ENCODE measurements around the gene NDUFAF5. TPM values are rescaled to one million over a fixed set of nuclear protein-coding genes. Genes with fewer than 3 reads are reported as not detected.

The NDUFAF5 gene
- total RNA-seq, 5 donors from 2014 or later (not counting 1 experiment from before 2014, with no cell fraction given): 25.6 to 39.4 (median 30.1) TPM

- POLR2A ChIA-PET: no interaction called here
- Histone ChIP-seq H3K36me3 (ENCODE audit: control insufficient read depth in 2 of 2, extremely low read depth in 1 of 2, insufficient read depth in 1 of 2, low read length in 1 of 2) (no peaks in the 10 kb centered on the region), H3K9me3 (no peaks in the 10 kb centered on the region), H3K4me1 (ENCODE audit: control insufficient read depth in 1 of 2, extremely low read depth in 1 of 2, insufficient read depth in 2 of 2, low read length in 2 of 2) (no peaks in the 10 kb centered on the region), H3K27ac (ENCODE audit: low read length) (no peak overlapping the region), H3K4me3 (ENCODE audit: control insufficient read depth in 1 of 2, extremely low read depth in 1 of 2, low read length in 1 of 2) (no peak overlapping the region), H3K27me3 (replicated peaks in 1 of 2; ENCODE audit: control insufficient read depth in 2 of 2, extremely low read depth in 1 of 2, insufficient read depth in 2 of 2, low read length in 1 of 2) (peaks cover 0 to 6% of the 10 kb centered on the region in 2 experiments)
- H3K27ac Mint-ChIP-seq: no peak overlapping the region
- H3K27me3 Mint-ChIP-seq: peaks cover 5 to 10% of the 10 kb centered on the region in 2 donors
- H3K4me3 Mint-ChIP-seq: no peak overlapping the region
- no peak for ATAC-seq (replicated peaks in 1 of 4)
- peaks cover 0 to 5% (median 0%) of the 10 kb centered on the region in 3 donors for H3K9me3 Mint-ChIP-seq
- CTCF ChIA-PET: interaction anchor here in 1 of 2 donors (0.5 kb wide), 1 partner anchor 109 kb away, joined by 3 read pairs; no protein-coding TSS in a partner anchor
- H3K4me1 Mint-ChIP-seq: no peaks in the 10 kb centered on the region
- DNase-seq: no peak
- no peaks in the 10 kb centered on the region for H3K36me3 Mint-ChIP-seq
- WGBS (ENCODE audit: insufficient coverage): 80% methylated on average over 1 of the region's 4 CpGs
Measured at GRCh38 chr20:13856354-13856753, 71.5 kb downstream of the NDUFAF5 start.

- ATAC-seq (replicated peaks in 1 of 4) (no peak), DNase-seq (no peak)
- peaks cover 0 to 6% of the 10 kb centered on the region in 2 experiments for H3K27me3 ChIP-seq (replicated peaks in 1 of 2; ENCODE audit: control insufficient read depth in 2 of 2, extremely low read depth in 1 of 2, insufficient read depth in 2 of 2, low read length in 1 of 2)
- Mint-ChIP-seq H3K36me3 (no peaks in the 10 kb centered on the region), H3K27me3 (peaks cover 11 to 16% of the 10 kb centered on the region in 2 donors), H3K9me3 (peaks cover 0 to 5% (median 0%) of the 10 kb centered on the region in 3 donors), H3K4me3 (no peak overlapping the region), H3K27ac (no peak overlapping the region), H3K4me1 (no peaks in the 10 kb centered on the region)
- no peaks in the 10 kb centered on the region for H3K36me3 ChIP-seq (ENCODE audit: control insufficient read depth in 2 of 2, extremely low read depth in 1 of 2, insufficient read depth in 1 of 2, low read length in 1 of 2)
- WGBS (ENCODE audit: insufficient coverage): 33% methylated on average over 1 of the region's 3 CpGs
- CTCF ChIA-PET: no interaction called here
- no peaks in the 10 kb centered on the region for H3K9me3 ChIP-seq
- H3K4me3 ChIP-seq (ENCODE audit: control insufficient read depth in 1 of 2, extremely low read depth in 1 of 2, low read length in 1 of 2): no peak overlapping the region
- H3K4me1 ChIP-seq (ENCODE audit: control insufficient read depth in 1 of 2, extremely low read depth in 1 of 2, insufficient read depth in 2 of 2, low read length in 2 of 2): no peaks in the 10 kb centered on the region
- POLR2A ChIA-PET: no interaction called here
- no peak overlapping the region for H3K27ac ChIP-seq (ENCODE audit: low read length)
Measured at GRCh38 chr20:13857304-13857703, 72.5 kb downstream of the NDUFAF5 start.

- DNase-seq (no peak), ATAC-seq (replicated peaks in 1 of 4) (no peak)
- ChIA-PET CTCF (no interaction called here), POLR2A (no interaction called here)
- Mint-ChIP-seq H3K27ac (no peak overlapping the region), H3K36me3 (no peaks in the 10 kb centered on the region), H3K4me3 (no peak overlapping the region), H3K4me1 (no peaks in the 10 kb centered on the region), H3K9me3 (peaks cover 0 to 5% (median 0%) of the 10 kb centered on the region in 3 donors), H3K27me3 (peaks cover 11 to 14% of the 10 kb centered on the region in 2 donors)
- Histone ChIP-seq H3K27me3 (replicated peaks in 1 of 2; ENCODE audit: control insufficient read depth in 2 of 2, extremely low read depth in 1 of 2, insufficient read depth in 2 of 2, low read length in 1 of 2) (peaks cover 0 to 6% of the 10 kb centered on the region in 2 experiments), H3K4me3 (ENCODE audit: control insufficient read depth in 1 of 2, extremely low read depth in 1 of 2, low read length in 1 of 2) (no peak overlapping the region), H3K27ac (ENCODE audit: low read length) (no peak overlapping the region), H3K4me1 (ENCODE audit: control insufficient read depth in 1 of 2, extremely low read depth in 1 of 2, insufficient read depth in 2 of 2, low read length in 2 of 2) (no peaks in the 10 kb centered on the region), H3K36me3 (ENCODE audit: control insufficient read depth in 2 of 2, extremely low read depth in 1 of 2, insufficient read depth in 1 of 2, low read length in 1 of 2) (no peaks in the 10 kb centered on the region), H3K9me3 (no peaks in the 10 kb centered on the region)
- 83% methylated on average over 6 of the region's 7 CpGs for WGBS (ENCODE audit: insufficient coverage)
Measured at GRCh38 chr20:13857961-13858360, 73.1 kb downstream of the NDUFAF5 start.

GRCh38 chr20:13858439-13858838 lies 73.6 kb downstream of the NDUFAF5 start:
- H3K9me3 ChIP-seq: no peaks in the 10 kb centered on the region
- H3K4me3 ChIP-seq (ENCODE audit: control insufficient read depth in 1 of 2, extremely low read depth in 1 of 2, low read length in 1 of 2): no peak overlapping the region
- Mint-ChIP-seq H3K4me3 (no peak overlapping the region), H3K4me1 (no peaks in the 10 kb centered on the region), H3K36me3 (no peaks in the 10 kb centered on the region), H3K27ac (no peak overlapping the region), H3K27me3 (peaks cover 11 to 14% of the 10 kb centered on the region in 2 donors), H3K9me3 (peaks cover 0 to 5% (median 0%) of the 10 kb centered on the region in 3 donors)
- WGBS (ENCODE audit: insufficient coverage): no CpG with 5 or more reads among the region's 5 CpGs
- H3K27me3 ChIP-seq (replicated peaks in 1 of 2; ENCODE audit: control insufficient read depth in 2 of 2, extremely low read depth in 1 of 2, insufficient read depth in 2 of 2, low read length in 1 of 2): peaks cover 0 to 6% of the 10 kb centered on the region in 2 experiments
- H3K36me3 ChIP-seq (ENCODE audit: control insufficient read depth in 2 of 2, extremely low read depth in 1 of 2, insufficient read depth in 1 of 2, low read length in 1 of 2): no peaks in the 10 kb centered on the region
- DNase-seq (no peak), ATAC-seq (replicated peaks in 1 of 4) (no peak)
- POLR2A ChIA-PET: no interaction called here
- H3K27ac ChIP-seq (ENCODE audit: low read length): no peak overlapping the region
- CTCF ChIA-PET: no interaction called here
- H3K4me1 ChIP-seq (ENCODE audit: control insufficient read depth in 1 of 2, extremely low read depth in 1 of 2, insufficient read depth in 2 of 2, low read length in 2 of 2): no peaks in the 10 kb centered on the region

- no peaks in the 10 kb centered on the region for H3K36me3 ChIP-seq (ENCODE audit: control insufficient read depth in 2 of 2, extremely low read depth in 1 of 2, insufficient read depth in 1 of 2, low read length in 1 of 2)
- H3K4me1 Mint-ChIP-seq: no peaks in the 10 kb centered on the region
- no peak overlapping the region for H3K4me3 Mint-ChIP-seq
- POLR2A ChIA-PET: no interaction called here
- H3K27me3 ChIP-seq (replicated peaks in 1 of 2; ENCODE audit: control insufficient read depth in 2 of 2, extremely low read depth in 1 of 2, insufficient read depth in 2 of 2, low read length in 1 of 2): peaks cover 0 to 6% of the 10 kb centered on the region in 2 experiments
- H3K4me1 ChIP-seq (ENCODE audit: control insufficient read depth in 1 of 2, extremely low read depth in 1 of 2, insufficient read depth in 2 of 2, low read length in 2 of 2): no peaks in the 10 kb centered on the region
- H3K9me3 Mint-ChIP-seq: peaks cover 0 to 5% (median 0%) of the 10 kb centered on the region in 3 donors
- no peak for DNase-seq
- no peak overlapping the region for H3K27ac Mint-ChIP-seq
- CTCF ChIA-PET: no interaction called here
- H3K9me3 ChIP-seq: no peaks in the 10 kb centered on the region
- H3K4me3 ChIP-seq (ENCODE audit: control insufficient read depth in 1 of 2, extremely low read depth in 1 of 2, low read length in 1 of 2): no peak overlapping the region
- H3K36me3 Mint-ChIP-seq: no peaks in the 10 kb centered on the region
- H3K27ac ChIP-seq (ENCODE audit: low read length): no peak overlapping the region
- no peak for ATAC-seq (replicated peaks in 1 of 4)
- peaks cover 11 to 14% of the 10 kb centered on the region in 2 donors for H3K27me3 Mint-ChIP-seq
Measured at GRCh38 chr20:13858871-13859270, 74.0 kb downstream of the NDUFAF5 start.

- WGBS (ENCODE audit: insufficient coverage): no CpG with 5 or more reads among the region's 2 CpGs
- no peak overlapping the region for H3K4me3 ChIP-seq (ENCODE audit: control insufficient read depth in 1 of 2, extremely low read depth in 1 of 2, low read length in 1 of 2)
- H3K4me1 ChIP-seq (ENCODE audit: control insufficient read depth in 1 of 2, extremely low read depth in 1 of 2, insufficient read depth in 2 of 2, low read length in 2 of 2): no peaks in the 10 kb centered on the region
- no peak overlapping the region for H3K27ac Mint-ChIP-seq
- H3K4me1 Mint-ChIP-seq: no peaks in the 10 kb centered on the region
- H3K36me3 ChIP-seq (ENCODE audit: control insufficient read depth in 2 of 2, extremely low read depth in 1 of 2, insufficient read depth in 1 of 2, low read length in 1 of 2): no peaks in the 10 kb centered on the region
- no peak for DNase-seq
- no peak for ATAC-seq (replicated peaks in 1 of 4)
- H3K27me3 Mint-ChIP-seq: peaks cover 7 to 12% of the 10 kb centered on the region in 2 donors
- H3K27me3 ChIP-seq (replicated peaks in 1 of 2; ENCODE audit: control insufficient read depth in 2 of 2, extremely low read depth in 1 of 2, insufficient read depth in 2 of 2, low read length in 1 of 2): peaks cover 0 to 6% of the 10 kb centered on the region in 2 experiments
- peaks cover 0 to 5% (median 0%) of the 10 kb centered on the region in 3 donors for H3K9me3 Mint-ChIP-seq
- no peaks in the 10 kb centered on the region for H3K9me3 ChIP-seq
- ChIA-PET POLR2A (no interaction called here), CTCF (no interaction called here)
- H3K36me3 Mint-ChIP-seq: no peaks in the 10 kb centered on the region
- no peak overlapping the region for H3K4me3 Mint-ChIP-seq
- H3K27ac ChIP-seq (ENCODE audit: low read length): no peak overlapping the region
Measured at GRCh38 chr20:13862245-13862644, 77.4 kb downstream of the NDUFAF5 start.

GRCh38 chr20:13863244-13863643 lies 78.4 kb downstream of the NDUFAF5 start:
- H3K9me3 Mint-ChIP-seq: peaks cover 0 to 5% (median 0%) of the 10 kb centered on the region in 3 donors
- peaks cover 7 to 12% of the 10 kb centered on the region in 2 donors for H3K27me3 Mint-ChIP-seq
- Histone ChIP-seq H3K36me3 (ENCODE audit: control insufficient read depth in 2 of 2, extremely low read depth in 1 of 2, insufficient read depth in 1 of 2, low read length in 1 of 2) (no peaks in the 10 kb centered on the region), H3K27ac (ENCODE audit: low read length) (no peak overlapping the region), H3K4me3 (ENCODE audit: control insufficient read depth in 1 of 2, extremely low read depth in 1 of 2, low read length in 1 of 2) (no peak overlapping the region), H3K27me3 (replicated peaks in 1 of 2; ENCODE audit: control insufficient read depth in 2 of 2, extremely low read depth in 1 of 2, insufficient read depth in 2 of 2, low read length in 1 of 2) (peaks cover 0 to 6% of the 10 kb centered on the region in 2 experiments), H3K4me1 (ENCODE audit: control insufficient read depth in 1 of 2, extremely low read depth in 1 of 2, insufficient read depth in 2 of 2, low read length in 2 of 2) (no peaks in the 10 kb centered on the region), H3K9me3 (no peaks in the 10 kb centered on the region)
- ChIA-PET POLR2A (no interaction called here), CTCF (no interaction called here)
- H3K4me3 Mint-ChIP-seq: no peak overlapping the region
- no peak overlapping the region for H3K27ac Mint-ChIP-seq
- DNase-seq: no peak
- H3K4me1 Mint-ChIP-seq: no peaks in the 10 kb centered on the region
- ATAC-seq (replicated peaks in 1 of 4): no peak
- WGBS (ENCODE audit: insufficient coverage): no CpG with 5 or more reads among the region's 1 CpG
- no peaks in the 10 kb centered on the region for H3K36me3 Mint-ChIP-seq

Data from T-cell (primary cell).